Parathyroid adenoma (tissue), 2 donors: ENCODE measurements around the gene SLC23A2.

Experiments used
- H2AFZ ChIP-seq: fragments of 300-600 bp; sonication (generic); one replicate; pipeline ENCODE4 v1.7.0; 2017; ENCODE audit warnings: antibody characterized with exemption, mild to moderate bottlenecking
- H3K27ac ChIP-seq: fragments of 300-600 bp; sonication (generic); one replicate; pipeline ENCODE4 v1.7.0; 2017
- H3K27me3 ChIP-seq: fragments of 300-600 bp; sonication (generic); one replicate; pipeline ENCODE4 v1.7.0; 2017; ENCODE audit warnings: low read length; ENCODE audit not compliant: control insufficient read depth, insufficient read depth
- H3K36me3 ChIP-seq: fragments of 300-600 bp; sonication (generic); one replicate; pipeline ENCODE4 v1.7.0; 2017; ENCODE audit warnings: low read length; ENCODE audit not compliant: control insufficient read depth, insufficient read depth
- H3K4me1 ChIP-seq: fragments of 300-600 bp; sonication (generic); one replicate; pipeline ENCODE4 v1.7.0; 2017; ENCODE audit warnings: control low read depth
- H3K4me2 ChIP-seq: fragments of 300-600 bp; sonication (generic); one replicate; pipeline ENCODE4 v1.7.0; 2017; ENCODE audit warnings: low read length
- H3K4me3 ChIP-seq: fragments of 300-600 bp; sonication (generic); one replicate; pipeline ENCODE4 v1.7.0; 2017; ENCODE audit warnings: low read depth, low read length
- H3K79me2 ChIP-seq: fragments of 300-600 bp; sonication (generic); one replicate; pipeline ENCODE4 v1.7.0; 2017; ENCODE audit warnings: control low read depth
- H3K9ac ChIP-seq: fragments of 300-600 bp; sonication (generic); one replicate; pipeline ENCODE4 v1.7.0; 2017; ENCODE audit warnings: mild to moderate bottlenecking
- H3K9me3 ChIP-seq: fragments of 300-600 bp; sonication (generic); one replicate; pipeline ENCODE4 v1.7.0; 2017; ENCODE audit warnings: low read length; ENCODE audit not compliant: control insufficient read depth
- TF ChIP-seq, protein P1 (sequence below): fragments of 300-600 bp; sonication (generic); IDR thresholded peaks from one replicate; pipeline ENCODE4 v1.7.0; 2017; ENCODE audit warnings: antibody characterized with exemption, mild to moderate bottlenecking
- donor health status: primary hyperparathyroidism.

Gene SLC23A2

DNA sequence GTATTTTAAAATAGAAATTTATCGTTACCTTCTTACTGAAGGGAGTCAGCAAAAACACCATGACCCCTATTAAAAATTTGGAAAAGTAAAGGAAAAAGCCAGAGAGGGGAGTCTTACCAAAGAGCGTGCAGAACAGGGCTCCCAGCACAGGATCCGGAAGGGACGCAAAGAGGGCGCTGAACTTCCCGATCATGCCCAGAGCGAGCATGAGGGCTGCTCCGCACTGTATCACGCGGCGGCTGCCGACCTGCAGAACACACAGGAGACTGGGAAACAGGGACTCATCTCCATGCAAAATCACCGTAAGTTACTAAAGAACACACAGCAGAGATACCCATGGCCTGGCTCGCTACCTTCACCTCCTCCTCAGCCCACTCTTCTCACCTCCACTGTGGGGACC is 138.6 kb downstream of the SLC23A2 start:
- Histone ChIP-seq H3K4me1 (no peaks in the 10 kb centered on the region), H3K79me2 (no peaks in the 10 kb centered on the region), H3K36me3 (no peaks in the 10 kb centered on the region), H3K27me3 (no peaks in the 10 kb centered on the region), H3K4me2 (no peak overlapping the region), H3K27ac (no peak overlapping the region), H3K9ac (no peak overlapping the region), H3K4me3 (no peak overlapping the region), H3K9me3 (no peaks in the 10 kb centered on the region), H2AFZ (no peak overlapping the region)
- TF ChIP-seq, protein P1, sequence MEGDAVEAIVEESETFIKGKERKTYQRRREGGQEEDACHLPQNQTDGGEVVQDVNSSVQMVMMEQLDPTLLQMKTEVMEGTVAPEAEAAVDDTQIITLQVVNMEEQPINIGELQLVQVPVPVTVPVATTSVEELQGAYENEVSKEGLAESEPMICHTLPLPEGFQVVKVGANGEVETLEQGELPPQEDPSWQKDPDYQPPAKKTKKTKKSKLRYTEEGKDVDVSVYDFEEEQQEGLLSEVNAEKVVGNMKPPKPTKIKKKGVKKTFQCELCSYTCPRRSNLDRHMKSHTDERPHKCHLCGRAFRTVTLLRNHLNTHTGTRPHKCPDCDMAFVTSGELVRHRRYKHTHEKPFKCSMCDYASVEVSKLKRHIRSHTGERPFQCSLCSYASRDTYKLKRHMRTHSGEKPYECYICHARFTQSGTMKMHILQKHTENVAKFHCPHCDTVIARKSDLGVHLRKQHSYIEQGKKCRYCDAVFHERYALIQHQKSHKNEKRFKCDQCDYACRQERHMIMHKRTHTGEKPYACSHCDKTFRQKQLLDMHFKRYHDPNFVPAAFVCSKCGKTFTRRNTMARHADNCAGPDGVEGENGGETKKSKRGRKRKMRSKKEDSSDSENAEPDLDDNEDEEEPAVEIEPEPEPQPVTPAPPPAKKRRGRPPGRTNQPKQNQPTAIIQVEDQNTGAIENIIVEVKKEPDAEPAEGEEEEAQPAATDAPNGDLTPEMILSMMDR: no peak

DNA sequence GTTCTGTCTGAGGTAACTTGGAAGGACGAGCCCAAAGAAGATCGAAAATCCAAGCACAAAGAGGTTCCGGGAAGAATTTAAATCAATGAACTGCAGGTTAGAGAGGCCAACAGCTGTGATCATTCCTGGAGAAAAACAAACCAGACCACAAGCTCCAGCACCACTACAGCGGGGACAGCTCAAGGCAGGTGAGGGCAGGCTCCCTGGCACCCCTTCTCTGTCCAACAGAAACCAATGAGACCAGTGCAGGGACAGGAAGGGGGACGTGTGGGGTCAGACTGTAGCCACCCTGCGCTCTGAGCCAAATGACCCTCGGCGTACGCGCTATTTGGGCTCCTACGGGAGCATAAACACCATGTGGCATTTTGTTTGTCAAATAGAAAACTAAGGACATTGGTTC is 139.3 kb downstream of the SLC23A2 start:
- Histone ChIP-seq H2AFZ (no peak overlapping the region), H3K27ac (no peak overlapping the region), H3K79me2 (no peaks in the 10 kb centered on the region), H3K36me3 (no peaks in the 10 kb centered on the region), H3K4me1 (no peaks in the 10 kb centered on the region), H3K4me3 (no peak overlapping the region), H3K4me2 (no peak overlapping the region), H3K27me3 (no peaks in the 10 kb centered on the region), H3K9ac (no peak overlapping the region), H3K9me3 (no peaks in the 10 kb centered on the region)
- TF ChIP-seq, protein P1: no peak

DNA sequence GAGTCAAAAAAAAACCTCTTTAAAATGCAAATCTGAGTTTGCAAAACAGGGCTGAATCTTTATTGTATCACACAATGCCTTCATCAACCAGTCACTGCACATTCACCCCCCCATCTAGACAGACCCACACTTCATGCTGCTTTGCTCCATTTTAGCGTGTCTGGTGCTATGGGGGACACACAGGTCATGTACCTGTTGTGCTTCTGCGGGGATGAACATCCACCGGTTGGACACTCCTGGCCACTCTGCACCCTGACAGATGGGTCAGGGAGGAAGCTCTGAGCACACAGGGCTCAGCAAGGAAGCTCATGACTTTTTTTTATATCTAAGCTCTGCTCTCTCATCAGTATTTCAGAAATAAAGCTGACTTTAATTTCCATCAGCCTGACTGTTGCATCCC is 143.3 kb downstream of the SLC23A2 start:
- Histone ChIP-seq H3K4me2 (no peak overlapping the region), H3K27me3 (no peaks in the 10 kb centered on the region), H2AFZ (no peak overlapping the region), H3K9me3 (no peaks in the 10 kb centered on the region), H3K27ac (no peak overlapping the region), H3K4me1 (no peaks in the 10 kb centered on the region), H3K4me3 (no peak overlapping the region), H3K79me2 (no peaks in the 10 kb centered on the region), H3K36me3 (no peaks in the 10 kb centered on the region), H3K9ac (no peak overlapping the region)
- TF ChIP-seq, protein P1: no peak

DNA sequence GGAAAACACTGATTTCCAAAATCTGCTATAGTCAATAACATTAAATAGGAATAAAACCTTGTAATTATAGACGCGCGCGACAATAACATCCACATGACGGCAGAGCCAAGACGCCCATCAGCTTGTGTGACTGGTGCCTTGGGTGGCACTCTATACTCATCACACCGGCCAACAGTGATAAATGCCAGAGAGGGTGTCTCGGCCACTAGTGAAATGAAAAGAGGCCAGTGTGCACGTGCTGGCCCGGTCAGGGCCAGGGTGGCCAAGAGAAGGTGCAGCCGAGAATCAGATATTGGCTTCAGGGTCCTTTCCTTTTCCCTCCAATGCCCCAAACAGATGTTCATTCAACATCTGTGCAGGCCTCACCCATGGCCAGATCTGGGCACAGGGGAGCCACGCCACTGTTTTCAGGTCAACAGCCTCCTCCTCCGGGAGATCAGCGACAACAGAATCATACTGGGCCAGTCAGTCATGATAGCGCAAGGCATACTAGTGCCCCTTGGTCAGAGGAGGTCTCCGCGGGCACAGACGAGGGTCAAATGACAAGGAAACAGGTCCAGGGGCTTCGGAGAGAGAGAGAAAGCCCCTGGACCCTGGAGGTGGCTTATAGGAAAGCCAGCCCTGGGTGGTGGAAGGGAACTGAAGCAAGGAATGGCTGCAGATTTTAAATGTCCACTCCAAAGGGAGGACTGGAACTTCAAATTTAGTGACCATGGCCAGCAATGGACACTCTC is 145.1 kb downstream of the SLC23A2 start:
- H2AFZ ChIP-seq: no peak overlapping the region
- no peaks in the 10 kb centered on the region for H3K79me2 ChIP-seq
- H3K4me3 ChIP-seq: no peak overlapping the region
- H3K9me3 ChIP-seq: no peaks in the 10 kb centered on the region
- no peak overlapping the region for H3K27ac ChIP-seq
- H3K4me2 ChIP-seq: no peak overlapping the region
- TF ChIP-seq, protein P1: no peak
- H3K9ac ChIP-seq: no peak overlapping the region
- H3K36me3 ChIP-seq: no peaks in the 10 kb centered on the region
- no peaks in the 10 kb centered on the region for H3K27me3 ChIP-seq
- no peaks in the 10 kb centered on the region for H3K4me1 ChIP-seq

DNA sequence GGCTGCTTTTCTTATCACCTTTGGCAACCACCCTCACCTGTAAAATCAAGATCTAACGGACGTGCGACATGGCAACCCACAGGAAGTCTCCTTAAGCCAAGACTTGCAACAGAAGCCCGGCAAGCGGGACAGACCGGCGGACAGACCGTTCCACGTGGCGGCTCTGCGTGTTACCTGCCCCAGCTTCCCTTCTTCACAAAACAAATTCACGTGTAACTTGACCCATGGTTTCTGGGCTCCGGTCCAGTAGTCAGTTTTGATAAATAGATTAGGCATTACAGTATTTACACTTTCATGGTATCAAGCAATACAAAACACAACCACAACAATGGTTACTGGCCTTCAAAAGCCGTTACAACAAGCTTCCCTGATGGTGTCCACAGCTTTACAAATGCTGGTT is 145.8 kb downstream of the SLC23A2 start:
- no peaks in the 10 kb centered on the region for H3K79me2 ChIP-seq
- H3K4me1 ChIP-seq: no peaks in the 10 kb centered on the region
- H2AFZ ChIP-seq: no peak overlapping the region
- H3K9ac ChIP-seq: no peak overlapping the region
- no peak overlapping the region for H3K4me2 ChIP-seq
- TF ChIP-seq, protein P1: no peak
- H3K36me3 ChIP-seq: no peaks in the 10 kb centered on the region
- no peaks in the 10 kb centered on the region for H3K9me3 ChIP-seq
- no peak overlapping the region for H3K27ac ChIP-seq
- no peaks in the 10 kb centered on the region for H3K27me3 ChIP-seq
- H3K4me3 ChIP-seq: no peak overlapping the region
